Measurements from ENCODE around the gene CDC42EP4.
A peak's percentile ranks its signal among the peaks of the same experiment; 100 is the strongest.

The CDC42EP4 gene, protein sequence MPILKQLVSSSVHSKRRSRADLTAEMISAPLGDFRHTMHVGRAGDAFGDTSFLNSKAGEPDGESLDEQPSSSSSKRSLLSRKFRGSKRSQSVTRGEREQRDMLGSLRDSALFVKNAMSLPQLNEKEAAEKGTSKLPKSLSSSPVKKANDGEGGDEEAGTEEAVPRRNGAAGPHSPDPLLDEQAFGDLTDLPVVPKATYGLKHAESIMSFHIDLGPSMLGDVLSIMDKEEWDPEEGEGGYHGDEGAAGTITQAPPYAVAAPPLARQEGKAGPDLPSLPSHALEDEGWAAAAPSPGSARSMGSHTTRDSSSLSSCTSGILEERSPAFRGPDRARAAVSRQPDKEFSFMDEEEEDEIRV

DNA sequence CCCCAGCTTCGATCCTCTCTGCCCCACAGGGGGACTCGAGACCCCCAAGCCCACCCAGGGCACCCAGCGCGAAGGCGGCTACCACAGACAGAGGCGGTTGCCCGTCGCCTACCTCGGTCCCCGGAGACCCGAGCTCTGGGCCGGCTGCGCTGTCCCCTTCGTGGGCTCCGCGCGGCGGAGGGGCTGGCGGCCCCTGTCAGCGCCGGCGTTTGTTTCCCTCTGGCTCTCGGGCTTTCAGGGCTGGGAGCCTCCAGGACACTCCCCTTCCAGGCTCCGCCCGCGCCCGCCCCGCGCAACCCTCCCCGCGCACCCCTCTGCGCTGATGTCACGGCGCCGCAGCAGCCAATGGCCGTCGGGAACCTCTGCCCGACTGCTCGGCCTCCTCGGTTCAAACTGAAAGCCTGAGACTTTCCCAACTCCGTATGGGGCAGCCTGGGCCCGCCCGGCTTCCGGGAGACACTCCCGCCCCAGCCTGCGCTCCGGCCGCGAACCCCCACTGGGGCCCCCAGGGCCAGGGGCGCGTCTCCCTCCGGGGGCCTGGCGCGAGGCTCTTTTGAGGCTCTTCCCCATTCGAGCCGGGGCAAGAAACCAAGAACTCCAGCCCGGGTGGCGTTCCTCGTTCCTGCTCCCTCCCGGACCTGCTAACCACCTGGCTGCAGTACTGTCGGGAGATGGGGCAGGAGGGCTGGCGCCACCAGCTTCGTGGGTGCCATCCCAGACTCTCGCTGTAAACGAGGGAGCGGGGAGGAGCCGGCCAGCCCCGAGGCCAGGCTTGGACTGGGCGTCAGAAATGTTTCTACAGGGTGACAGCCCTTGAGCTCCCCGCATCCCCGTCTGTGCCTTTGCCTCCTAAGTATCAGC is at the start of gene CDC42EP4:
Gene CDC42EP4, minus strand, starts transcription at position 221 of the 861 bp plus-strand sequence. CDS start 25,501 bp downstream, outside the sequence.
- DNase-seq (ENCODE audit: low read depth in 2 of 2): peak; percentile 65 to 78

DNA sequence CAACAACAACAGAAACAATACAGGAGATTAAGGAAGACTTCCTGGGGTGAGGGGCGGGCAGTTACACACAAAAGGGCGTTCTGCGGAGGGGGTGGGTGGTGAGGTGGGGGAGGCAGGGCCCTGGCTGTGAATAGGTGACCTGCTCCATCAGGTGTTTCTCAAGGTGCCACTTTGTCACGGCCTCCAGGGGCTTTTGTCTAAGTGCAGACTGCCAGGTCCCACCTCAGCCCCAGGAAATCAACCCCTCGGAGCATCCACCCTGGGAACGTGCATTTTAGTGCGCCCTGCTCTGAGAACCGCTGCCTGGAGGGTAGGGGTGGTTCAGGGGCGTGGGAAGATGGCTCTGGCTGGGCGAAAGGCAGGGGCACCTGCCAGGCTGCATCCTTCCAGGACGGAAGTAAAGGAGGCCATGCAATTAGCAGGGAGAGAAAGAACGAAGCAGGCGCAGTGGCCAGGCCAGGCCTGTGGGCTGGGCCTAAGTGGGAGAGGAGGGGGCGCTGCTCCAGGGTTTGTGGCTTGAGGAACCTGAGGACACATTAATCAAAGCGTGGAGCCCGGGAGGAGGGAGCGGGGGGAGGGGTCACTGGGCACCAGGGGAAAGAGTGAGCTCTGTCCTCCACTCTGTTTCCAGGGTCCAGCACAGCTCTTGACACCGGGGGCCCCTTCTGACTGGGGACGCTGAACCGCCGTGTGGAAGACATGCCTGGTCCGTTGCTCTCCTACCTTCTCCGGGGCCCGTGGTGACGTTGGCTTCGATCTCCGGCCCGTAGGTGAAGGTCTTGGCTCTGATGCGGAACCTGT is 49.4 kb upstream of the CDC42EP4 start:
- no peak for DNase-seq (ENCODE audit: low read depth in 2 of 2)

DNA sequence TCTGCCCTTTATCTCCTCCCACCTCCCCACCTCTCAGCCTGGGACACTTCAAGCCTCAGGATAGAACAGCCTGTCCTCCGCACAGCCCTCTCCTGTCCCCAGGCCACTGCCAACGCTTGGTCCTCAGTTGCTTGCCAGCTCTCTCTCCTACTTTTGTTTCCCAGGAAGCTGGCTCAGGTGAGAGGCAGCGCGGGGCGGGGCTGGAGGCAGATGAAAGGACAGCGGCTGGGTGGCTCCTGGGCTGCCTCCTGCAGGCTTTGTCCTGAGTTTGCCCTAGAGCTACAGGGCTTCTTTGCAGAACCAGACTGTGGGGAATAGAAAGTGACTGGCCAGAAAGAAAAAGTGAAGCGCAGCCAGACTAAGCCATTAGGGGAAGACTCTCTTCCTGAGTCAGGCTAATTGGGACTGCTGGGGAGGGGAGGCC is 48.2 kb upstream of the CDC42EP4 start:
- no peak for DNase-seq (ENCODE audit: low read depth in 2 of 2)

DNA sequence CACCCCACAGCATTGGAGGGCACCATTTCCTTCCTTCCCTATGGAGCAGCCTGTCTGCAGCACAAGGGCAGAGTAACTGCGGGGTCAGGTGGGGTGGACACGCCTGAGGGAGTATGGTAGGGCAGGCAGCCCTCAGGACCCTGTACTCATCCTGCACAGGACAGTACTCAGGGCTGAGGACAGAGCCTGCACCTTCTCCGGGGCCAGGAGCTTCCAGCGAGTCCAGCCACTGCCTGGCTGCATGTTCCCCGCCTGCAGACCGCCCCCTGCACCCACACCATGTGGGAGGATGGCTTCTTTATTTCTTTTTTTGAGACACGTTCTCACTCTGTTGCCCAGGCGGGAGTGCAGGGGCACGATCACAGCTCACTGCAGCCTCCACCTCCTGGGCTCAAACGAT is 47.6 kb upstream of the CDC42EP4 start:
- DNase-seq (ENCODE audit: low read depth in 2 of 2): no peak

DNA sequence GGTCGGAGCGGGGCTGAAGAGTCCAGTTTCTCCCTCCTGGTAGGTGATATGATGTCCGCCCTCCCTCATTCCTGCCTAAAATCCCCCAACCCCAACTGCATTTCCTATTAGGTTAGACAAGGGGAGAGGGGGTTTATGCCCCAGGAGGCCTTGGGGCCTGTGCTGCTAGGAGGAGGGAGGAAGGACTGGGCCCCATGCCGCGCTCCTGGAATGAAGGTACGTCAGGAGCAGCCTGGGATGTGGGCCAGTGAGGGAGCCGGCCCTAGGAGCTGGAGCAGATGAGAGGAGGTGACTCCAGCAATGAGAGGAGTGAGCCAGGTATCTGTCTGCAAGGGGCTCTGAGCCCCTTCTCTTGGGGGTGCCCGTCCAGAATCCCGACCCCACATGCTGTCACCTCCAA is 46.9 kb upstream of the CDC42EP4 start:
- no peak for DNase-seq (ENCODE audit: low read depth in 2 of 2)

DNA sequence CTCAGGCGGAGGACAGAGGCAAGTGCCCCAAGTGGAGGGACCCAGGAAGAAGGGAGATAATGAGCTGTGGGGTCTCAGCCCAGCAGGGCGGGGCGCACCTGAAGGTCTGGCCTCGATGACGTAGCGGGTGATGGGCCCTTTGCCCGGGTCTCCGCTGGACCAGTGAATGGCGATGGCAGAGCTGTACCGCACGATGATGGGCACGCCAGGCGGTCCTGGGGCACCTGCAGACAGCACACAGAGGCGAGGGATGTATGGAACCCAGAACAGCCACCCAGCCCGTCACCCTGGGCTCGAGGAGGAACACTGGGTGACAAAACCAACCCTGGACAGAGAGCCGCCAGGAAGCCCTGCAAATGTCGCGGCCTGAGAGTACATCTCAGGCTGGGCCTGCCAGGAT is 46.2 kb upstream of the CDC42EP4 start:
- no peak for DNase-seq (ENCODE audit: low read depth in 2 of 2)

DNA sequence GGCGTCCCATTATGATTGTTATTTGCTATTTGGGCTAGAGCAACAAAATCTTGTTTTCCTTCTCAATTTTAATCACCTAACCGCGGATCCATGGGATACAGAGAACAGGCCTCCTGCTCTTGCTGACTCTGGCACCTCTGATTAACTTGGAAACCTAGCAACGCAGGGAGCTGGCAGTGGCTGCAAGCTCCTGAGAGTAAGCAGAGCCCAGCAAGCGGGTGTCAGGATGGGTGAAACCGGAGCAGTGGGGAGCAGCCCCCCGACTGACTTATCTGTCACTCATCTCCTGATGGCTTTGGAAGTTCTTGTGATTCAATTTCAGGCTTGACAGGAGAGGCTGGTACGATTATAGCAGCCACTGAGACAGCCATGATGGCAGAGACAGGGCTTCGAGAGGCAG is 45.5 kb upstream of the CDC42EP4 start:
- DNase-seq (ENCODE audit: low read depth in 2 of 2): no peak

DNA sequence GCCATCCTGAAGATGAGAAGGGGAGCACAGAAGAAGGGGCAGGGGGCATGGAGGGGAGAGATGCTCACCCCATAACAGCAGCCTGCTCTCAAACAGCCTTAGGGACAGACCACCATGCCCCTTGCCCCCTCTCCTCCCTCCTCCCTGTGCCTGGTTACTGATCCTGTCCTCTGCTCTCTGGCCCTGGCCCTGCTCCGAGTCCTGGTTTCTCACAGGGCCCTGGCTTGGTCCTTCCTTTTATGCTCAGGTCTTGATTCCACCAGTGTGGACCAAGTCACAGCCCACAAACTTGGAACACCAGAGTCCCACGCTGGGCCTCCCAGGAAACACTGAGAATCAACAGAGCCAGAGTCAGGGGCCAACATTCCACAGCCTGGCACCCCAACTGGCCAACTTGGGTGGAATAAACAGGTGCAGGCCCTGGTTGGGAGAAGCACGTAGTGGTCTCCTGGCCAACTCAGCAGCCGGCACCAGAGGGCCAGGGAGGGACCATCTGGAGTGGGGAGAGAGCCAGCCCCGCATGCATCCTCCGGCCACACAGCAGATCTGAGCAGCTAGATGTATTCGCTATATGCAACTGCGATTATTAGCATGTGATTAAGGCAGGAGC is 44.9 kb upstream of the CDC42EP4 start:
- DNase-seq (ENCODE audit: low read depth in 2 of 2): no peak

DNA sequence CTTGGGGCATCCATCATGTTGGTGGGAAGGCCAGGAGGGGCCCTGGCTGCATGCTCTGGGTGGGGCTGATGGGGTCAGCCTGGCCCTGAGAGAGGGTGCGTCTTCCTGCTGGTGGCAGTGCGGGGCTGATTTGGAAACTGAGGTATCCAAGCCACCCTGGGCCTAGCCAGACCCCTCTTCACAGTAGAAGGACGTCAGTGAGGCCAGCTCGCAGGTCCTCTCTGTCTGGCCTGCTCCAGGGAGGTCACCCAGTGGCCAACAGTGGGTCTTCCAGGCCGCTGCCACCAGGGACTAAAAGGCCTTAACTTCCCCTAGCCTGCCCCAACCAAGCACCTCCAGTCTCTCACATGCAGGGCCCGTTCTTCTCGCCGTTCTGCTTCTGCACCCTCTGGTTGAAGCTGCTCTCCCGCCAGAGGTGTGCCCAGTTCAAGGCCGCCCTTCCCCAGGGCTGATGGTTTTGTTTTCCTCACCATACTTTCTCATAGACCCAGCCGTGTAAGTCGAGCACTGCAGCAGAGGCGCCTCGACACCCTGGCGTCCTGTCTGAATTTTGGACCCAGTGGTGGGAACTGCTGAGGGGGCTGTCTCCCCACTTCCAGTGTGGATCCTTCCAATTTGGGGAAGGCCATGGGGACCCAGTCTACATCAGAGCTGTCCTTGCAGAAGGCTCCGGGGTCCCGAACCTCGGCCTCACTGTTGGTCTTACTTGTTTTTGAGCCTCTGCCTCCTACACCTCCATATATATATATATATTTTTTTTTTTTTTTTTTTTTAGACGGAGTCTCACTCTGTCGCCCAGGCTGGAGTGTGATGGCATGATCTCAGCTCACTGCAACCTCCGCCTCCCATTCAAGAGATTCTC is 42.9 kb upstream of the CDC42EP4 start:
- no peak for DNase-seq (ENCODE audit: low read depth in 2 of 2)

DNA sequence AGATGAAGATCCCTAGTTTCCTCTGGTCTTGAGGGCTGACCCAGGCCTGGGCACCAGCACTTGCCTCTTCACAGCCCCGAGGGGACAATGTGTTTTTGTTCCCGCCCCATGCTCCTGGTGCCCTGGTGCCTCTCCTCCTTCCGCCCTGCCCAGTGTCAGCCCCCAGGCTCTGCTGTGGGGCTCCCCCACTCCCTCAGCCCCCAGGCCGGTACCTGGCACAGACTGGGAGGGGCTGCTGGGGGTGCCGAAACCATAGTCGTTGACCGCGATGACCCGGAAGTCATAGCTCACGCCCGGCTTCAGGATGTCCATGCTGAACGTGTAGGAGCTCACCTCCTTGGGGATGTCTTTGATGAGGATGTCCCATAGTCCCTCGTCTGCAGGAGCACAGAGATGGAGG is 40.5 kb upstream of the CDC42EP4 start:
- no peak for DNase-seq (ENCODE audit: low read depth in 2 of 2)

DNA sequence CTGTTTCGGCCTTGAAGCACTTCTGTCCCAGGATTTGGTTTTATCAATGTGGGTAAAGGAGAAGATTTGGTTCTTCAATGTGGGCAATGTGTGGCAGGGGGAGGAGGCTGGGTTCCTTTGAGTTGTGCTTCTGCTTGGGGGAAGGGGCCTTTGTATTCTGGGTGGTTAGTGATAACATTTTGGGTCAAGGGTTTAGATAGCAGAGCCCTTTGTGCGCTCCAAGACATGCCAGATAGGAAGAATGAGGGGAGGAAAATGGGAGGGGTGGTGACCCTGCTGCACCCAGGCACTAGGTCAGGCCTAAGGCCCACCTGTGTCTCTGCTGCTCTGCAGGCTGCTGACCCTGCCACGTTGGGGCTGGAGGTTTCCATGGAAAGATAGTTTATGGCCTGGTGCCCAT is 40.0 kb upstream of the CDC42EP4 start:
- no peak for DNase-seq (ENCODE audit: low read depth in 2 of 2)

DNA sequence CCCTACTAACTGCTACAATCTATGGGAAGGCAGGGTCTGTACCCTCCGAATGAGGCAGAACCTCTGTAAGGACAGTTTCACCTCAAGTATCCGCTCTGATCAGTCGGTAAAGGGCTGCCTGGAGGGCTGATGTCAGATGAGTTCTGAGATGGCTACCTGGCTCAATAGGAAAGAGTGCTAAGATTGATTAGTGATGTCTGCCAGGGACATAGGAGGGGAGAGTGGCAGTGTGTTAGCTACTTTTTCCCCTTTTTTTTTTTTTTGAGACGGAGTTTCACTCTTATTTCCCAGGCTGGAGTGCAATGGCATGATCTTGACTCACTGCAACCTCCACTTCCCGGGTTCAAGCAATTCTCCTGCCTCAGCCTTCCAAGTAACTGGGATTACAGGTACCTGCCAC is 39.1 kb upstream of the CDC42EP4 start:
- DNase-seq (ENCODE audit: low read depth in 2 of 2): no peak

DNA sequence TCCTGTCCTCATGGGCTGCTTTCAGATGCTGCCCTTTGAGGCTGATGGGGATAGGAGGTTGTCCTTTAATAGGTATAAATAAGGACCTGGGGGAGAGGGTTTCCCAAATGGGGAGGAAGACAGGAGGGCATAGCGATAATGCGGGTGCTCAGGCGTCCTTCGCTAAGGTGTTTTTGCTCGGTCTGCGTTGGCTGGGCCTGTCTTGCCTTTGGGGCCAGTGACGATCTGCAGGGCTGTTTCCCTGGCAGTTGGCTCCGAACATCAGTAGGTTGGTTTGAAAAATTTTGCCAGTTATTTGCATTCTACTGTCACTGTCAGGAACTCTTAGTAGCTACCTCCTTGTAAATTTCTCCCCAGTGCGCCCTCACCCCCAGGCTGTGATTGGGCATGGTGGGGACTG is 37.8 kb upstream of the CDC42EP4 start:
- no peak for DNase-seq (ENCODE audit: low read depth in 2 of 2)

DNA sequence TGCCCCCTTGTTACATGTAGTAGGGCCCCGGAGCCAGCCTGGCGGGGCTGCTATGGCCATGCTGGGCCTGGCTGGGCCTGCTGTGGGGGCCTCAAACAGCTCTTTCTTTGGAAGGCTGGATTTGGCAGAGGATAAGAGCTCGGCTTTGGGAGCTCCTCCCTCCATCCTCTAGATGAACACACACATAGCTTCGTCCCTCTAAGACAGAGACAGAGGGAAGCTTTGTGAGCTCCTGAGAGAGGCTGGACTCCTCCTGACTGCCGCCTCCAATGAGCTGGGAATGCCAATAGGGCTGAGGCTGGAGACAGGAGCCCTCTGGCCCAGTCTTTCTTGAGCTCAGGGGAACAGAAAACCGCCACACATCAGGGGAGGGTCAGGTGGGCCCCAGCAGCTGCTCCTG is 37.3 kb upstream of the CDC42EP4 start:
- DNase-seq (ENCODE audit: low read depth in 2 of 2): no peak

DNA sequence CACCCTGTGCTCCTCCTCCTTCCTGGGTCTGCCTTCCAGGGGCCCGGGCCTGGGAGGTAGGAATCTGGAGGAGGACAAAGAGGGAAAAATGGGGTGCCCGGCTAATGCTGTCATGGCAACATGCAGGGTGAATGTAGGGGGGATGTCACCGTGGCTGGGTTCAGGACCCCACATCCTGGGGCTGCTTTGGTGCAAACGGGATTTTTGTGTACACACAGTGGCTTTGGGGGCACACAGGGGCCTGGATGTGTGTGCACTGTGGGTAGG is 37.0 kb upstream of the CDC42EP4 start:
- no peak for DNase-seq (ENCODE audit: low read depth in 2 of 2)

DNA sequence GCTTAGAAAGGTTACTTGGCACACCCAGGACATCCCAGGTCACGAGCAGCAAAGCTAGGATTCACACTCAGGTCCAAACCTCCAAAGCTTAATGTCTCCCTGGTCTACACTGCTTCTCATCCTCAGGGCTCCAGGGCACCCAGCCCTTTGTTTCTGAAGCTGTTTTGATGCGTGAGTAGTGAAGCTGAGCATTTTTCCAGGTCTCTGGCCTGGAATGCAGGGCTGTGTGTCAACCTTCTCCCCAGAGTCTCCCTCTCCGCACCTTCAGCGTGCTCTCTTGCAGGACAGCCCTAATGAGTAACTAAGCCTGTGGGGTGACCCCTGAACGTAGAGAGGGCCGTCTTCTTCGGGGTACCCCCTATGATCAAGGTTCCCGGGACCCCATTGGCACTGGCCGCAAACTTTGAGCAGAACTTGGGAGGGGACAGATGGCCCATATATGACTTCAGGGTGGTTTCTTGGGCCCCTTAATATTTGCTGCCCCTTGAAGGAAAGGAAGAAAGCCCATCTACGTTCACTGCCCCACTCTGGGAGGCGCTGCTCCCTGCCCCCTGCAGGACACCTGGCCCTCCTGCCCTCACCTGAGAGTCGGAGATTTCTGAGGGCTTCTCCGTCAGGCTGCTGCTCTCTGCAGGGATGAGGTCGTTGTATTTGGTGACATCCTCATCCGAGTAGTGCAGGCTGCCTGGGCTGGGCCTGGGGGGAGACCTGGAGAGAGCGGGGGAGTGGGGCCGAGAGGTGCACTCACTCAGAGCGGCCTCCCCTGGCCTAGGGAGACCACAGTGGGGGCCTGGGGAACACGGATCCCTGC is 36.4 kb upstream of the CDC42EP4 start:
- no peak for DNase-seq (ENCODE audit: low read depth in 2 of 2)

DNA sequence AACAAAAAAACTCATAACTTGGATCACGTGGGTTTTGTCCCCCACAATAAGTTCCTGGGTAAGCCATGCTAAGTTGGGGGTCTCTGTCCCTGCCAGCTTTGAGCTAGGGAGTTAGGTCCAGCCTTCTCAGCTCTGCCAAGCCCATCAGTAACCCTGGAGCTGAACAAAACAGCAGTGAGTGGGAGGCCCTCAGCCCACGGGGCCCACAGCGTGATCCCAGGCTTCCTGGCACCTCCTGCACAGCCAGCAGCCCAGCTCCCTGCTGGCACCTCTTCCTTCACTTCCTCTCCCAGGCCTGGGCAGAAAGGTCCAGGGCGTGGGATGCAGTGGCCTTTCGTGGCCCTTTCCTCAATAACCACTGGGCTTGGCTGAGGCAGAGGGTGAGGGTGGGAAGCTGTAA is 35.5 kb upstream of the CDC42EP4 start:
- DNase-seq (ENCODE audit: low read depth in 2 of 2): no peak

DNA sequence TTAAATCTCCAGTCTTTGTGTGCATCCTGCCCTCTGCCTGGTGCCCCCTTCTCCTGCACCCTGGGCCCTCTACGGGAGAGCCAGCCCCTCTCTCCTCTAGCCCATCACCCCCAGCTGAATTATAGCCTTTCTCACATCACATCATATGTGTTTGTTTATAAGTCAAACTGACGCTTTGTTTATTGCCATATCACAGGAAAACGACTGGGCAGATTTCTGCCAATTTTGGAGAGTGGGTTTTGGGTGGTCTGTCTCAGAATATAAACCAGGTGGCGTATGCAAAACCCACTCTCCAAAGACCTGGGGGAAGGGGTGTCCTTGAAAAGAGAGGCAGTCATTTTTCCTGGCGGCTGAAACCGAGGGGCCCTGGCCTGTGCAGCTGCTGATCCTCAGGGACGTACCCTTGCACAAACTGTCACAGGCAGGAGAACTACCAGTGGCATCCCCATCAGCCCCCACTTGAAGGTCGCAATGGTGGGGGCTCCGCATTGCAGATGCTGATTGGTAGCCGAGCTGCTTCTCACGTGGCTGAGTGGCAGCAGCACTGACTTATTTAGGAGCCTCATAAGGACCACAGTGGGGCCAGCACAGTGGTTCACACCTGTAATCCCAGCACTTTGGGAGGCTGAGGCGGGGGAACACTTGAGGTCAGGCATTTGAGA is 34.8 kb upstream of the CDC42EP4 start:
- DNase-seq (ENCODE audit: low read depth in 2 of 2): no peak

DNA sequence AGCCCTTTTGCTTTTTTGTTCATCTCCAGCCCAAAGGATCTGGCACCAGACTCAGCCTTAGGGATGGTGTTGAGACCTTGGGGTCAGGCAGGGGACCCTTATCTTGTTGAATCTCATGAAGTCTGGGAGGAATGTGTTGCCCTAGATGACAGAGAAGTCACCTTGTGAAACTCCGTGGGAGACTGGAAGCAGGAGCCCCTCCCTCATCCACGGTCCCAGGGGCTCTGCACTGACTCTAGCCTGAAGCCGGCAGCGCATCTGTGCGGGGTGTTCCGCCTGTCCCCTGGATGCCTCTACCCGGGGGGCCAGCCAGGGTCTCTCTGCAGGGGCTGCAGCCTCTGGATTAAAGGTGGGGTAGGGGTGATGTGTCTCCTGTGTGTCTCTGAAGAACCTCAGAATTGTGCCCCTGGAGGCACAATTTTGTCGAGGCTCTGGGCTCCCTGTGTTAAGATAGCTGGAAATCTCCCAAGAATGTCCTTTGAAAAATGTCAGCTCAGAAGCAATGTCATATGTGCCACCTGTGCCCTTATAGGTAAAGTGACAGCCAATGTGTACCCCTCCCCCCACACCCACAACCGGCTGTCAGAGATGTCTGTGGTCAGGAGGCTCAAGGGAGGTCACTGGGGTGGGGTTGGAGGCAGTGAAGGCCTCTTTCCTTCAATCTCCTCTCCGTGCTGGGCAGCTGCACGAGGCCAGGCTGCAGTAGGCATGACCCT is 32.1 kb upstream of the CDC42EP4 start:
- DNase-seq (ENCODE audit: low read depth in 2 of 2): no peak
